Measurements from ENCODE around the gene KRTAP24-1. TPM values are rescaled to one million over a fixed set of nuclear protein-coding genes. Genes with fewer than 3 reads are reported as not detected.

The KRTAP24-1 gene
- total RNA-seq, 1 experiment from 2014 or later: not detected

DNA sequence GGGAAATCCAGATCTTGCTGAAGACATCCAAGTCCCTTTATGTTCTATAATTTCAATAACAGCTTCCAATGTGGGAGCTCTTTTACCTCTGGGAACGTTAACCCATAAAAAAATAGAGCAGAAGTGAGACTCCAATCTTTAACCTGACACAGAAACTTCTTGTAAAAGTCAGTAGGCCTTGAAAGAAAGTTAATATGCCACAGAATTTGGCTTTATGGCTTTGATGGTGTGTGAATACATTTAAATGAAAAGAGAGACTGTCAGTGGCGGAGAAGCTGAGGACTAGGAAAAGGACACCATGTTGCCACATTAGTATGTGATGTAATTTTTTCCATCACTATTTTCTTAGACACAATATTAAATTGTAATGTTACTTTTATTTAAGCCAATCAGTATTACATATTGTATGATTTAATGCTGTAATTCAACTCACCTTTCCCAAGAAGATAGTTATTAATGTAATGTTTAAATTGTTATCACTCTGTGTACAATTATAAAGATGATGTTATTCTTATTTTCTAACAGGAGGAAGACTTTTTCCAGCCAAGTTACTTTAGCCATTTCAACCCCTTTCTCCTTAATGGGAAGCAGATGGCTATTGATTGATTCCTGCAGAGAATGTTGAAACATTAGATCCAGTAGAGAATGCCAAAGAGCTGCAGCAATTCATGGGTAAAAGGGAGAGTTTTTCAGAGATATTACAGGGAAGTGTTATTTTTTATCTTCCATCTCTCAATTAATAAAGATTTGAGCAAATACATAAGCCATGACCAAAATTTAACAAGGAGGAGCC lies 49.3 kb downstream of the KRTAP24-1 start:
- no peaks in the 10 kb centered on the region for H3K27me3 ChIP-seq (ENCODE audit: low read length)
- H3K9me2 ChIP-seq (replicated peaks; ENCODE audit: low read length): no peaks in the 10 kb centered on the region
- no peaks in the 10 kb centered on the region for H3K9me3 ChIP-seq (ENCODE audit: low read length)
- no peaks in the 10 kb centered on the region for H4K20me1 ChIP-seq (ENCODE audit: low read length)
- H3K4me1 ChIP-seq (ENCODE audit: insufficient read depth, low read length): peaks cover 23% of the 10 kb centered on the region
- H3K27ac ChIP-seq (ENCODE audit: low read length): no peak overlapping the region
- H3K36me3 ChIP-seq (ENCODE audit: low read depth, low read length): no peaks in the 10 kb centered on the region
- DNase-seq (no peak), ATAC-seq (no peak)
- no peak overlapping the region for H3K4me3 ChIP-seq (ENCODE audit: low read length)
- no peak overlapping the region for H3K9ac ChIP-seq (ENCODE audit: low read length)
- ChIA-PET CTCF (no interaction called here), POLR2A (ENCODE audit: unreplicated experiment) (no interaction called here)
- intact Hi-C loops (cut with micrococcal nuclease): no loop called here
- TF ChIP-seq EZH2 (IDR thresholded peaks at IDR 0.05; ENCODE audit: low read length, unreplicated experiment) (no peak), EZH2phosphoT487 (IDR thresholded peaks at IDR 0.05; ENCODE audit: borderline replicate concordance, low read length) (no peak)
- TF ChIP-seq, protein P1, sequence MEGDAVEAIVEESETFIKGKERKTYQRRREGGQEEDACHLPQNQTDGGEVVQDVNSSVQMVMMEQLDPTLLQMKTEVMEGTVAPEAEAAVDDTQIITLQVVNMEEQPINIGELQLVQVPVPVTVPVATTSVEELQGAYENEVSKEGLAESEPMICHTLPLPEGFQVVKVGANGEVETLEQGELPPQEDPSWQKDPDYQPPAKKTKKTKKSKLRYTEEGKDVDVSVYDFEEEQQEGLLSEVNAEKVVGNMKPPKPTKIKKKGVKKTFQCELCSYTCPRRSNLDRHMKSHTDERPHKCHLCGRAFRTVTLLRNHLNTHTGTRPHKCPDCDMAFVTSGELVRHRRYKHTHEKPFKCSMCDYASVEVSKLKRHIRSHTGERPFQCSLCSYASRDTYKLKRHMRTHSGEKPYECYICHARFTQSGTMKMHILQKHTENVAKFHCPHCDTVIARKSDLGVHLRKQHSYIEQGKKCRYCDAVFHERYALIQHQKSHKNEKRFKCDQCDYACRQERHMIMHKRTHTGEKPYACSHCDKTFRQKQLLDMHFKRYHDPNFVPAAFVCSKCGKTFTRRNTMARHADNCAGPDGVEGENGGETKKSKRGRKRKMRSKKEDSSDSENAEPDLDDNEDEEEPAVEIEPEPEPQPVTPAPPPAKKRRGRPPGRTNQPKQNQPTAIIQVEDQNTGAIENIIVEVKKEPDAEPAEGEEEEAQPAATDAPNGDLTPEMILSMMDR (conservative IDR thresholded peaks at IDR 0.05; ENCODE audit: low read depth, low read length): no peak
- no peak overlapping the region for H3K4me2 ChIP-seq (ENCODE audit: low read length)
- H2AFZ ChIP-seq (ENCODE audit: low read length): no peak overlapping the region
- no TSS peak for BruUV-seq (replicated peaks)
- no peaks in the 10 kb centered on the region for H3F3A ChIP-seq (ENCODE audit: low read length, unreplicated experiment)
- no peaks in the 10 kb centered on the region for H3K79me2 ChIP-seq (ENCODE audit: low read length)

DNA sequence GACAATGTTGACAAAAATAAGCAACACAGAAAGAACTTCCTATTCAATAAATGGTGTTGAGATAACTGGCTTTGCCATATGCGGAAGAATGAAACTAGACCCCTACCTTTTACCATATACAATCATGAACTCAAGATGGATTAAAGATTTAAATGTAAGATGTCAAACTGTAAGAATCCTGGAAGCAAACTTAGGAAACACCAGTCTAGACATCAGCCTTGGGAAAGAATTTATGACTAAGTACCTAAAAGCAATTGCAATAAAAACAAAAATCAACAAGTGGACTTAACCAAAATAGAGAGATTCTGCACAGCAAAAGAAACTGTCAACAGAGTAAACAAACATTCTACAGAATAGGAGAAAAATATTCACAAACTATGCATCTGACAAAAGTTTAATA lies 50.7 kb downstream of the KRTAP24-1 start:
- no peak overlapping the region for H3K4me2 ChIP-seq (ENCODE audit: low read length)
- ATAC-seq (no peak), DNase-seq (no peak)
- H3K4me3 ChIP-seq (ENCODE audit: low read length): no peak overlapping the region
- H3K9me2 ChIP-seq (replicated peaks; ENCODE audit: low read length): no peaks in the 10 kb centered on the region
- BruUV-seq (replicated peaks): no TSS peak
- H3K27ac ChIP-seq (ENCODE audit: low read length): no peak overlapping the region
- peaks cover 4% of the 10 kb centered on the region for H3F3A ChIP-seq (ENCODE audit: low read length, unreplicated experiment)
- no peak overlapping the region for H3K9ac ChIP-seq (ENCODE audit: low read length)
- peaks cover 33% of the 10 kb centered on the region for H3K4me1 ChIP-seq (ENCODE audit: insufficient read depth, low read length)
- H3K9me3 ChIP-seq (ENCODE audit: low read length): no peaks in the 10 kb centered on the region
- TF ChIP-seq EZH2phosphoT487 (IDR thresholded peaks at IDR 0.05; ENCODE audit: borderline replicate concordance, low read length) (no peak), EZH2 (IDR thresholded peaks at IDR 0.05; ENCODE audit: low read length, unreplicated experiment) (no peak)
- TF ChIP-seq, protein P1 (conservative IDR thresholded peaks at IDR 0.05; ENCODE audit: low read depth, low read length): no peak
- H3K79me2 ChIP-seq (ENCODE audit: low read length): no peaks in the 10 kb centered on the region
- no peak overlapping the region for H2AFZ ChIP-seq (ENCODE audit: low read length)
- intact Hi-C loops (cut with micrococcal nuclease): no loop called here
- ChIA-PET CTCF (no interaction called here), POLR2A (ENCODE audit: unreplicated experiment) (no interaction called here)
- H3K36me3 ChIP-seq (ENCODE audit: low read depth, low read length): no peaks in the 10 kb centered on the region
- H4K20me1 ChIP-seq (ENCODE audit: low read length): no peaks in the 10 kb centered on the region
- no peaks in the 10 kb centered on the region for H3K27me3 ChIP-seq (ENCODE audit: low read length)

Other genes starting within 250 kb of the KRTAP24-1 start
- gene CLDN17, start 116.1 kb downstream of the KRTAP24-1 start, total RNA-seq (2014; rRNA removed): not detected in 2 replicates
- gene CLDN8, start 66.9 kb downstream of the KRTAP24-1 start, total RNA-seq (2014; rRNA removed): 0.46 and 1.5 TPM in 2 replicates
- gene KRTAP25-1, start 6.6 kb upstream of the KRTAP24-1 start, total RNA-seq (2014; rRNA removed): not detected in 2 replicates
- gene KRTAP26-1, start 37.4 kb upstream of the KRTAP24-1 start, total RNA-seq (2014; rRNA removed): not detected in 2 replicates
- not detected in 2 replicates for gene KRTAP27-1, start 54.7 kb upstream of the KRTAP24-1 start, total RNA-seq (2014; rRNA removed)
- gene KRTAP23-1, start 65.7 kb upstream of the KRTAP24-1 start, total RNA-seq (2014; rRNA removed): not detected in 2 replicates
- not detected in 2 replicates for gene KRTAP13-2, start 89.3 kb upstream of the KRTAP24-1 start, total RNA-seq (2014; rRNA removed)
- gene KRTAP13-1, start 113.1 kb upstream of the KRTAP24-1 start, total RNA-seq (2014; rRNA removed): not detected in 2 replicates
- not detected in 2 replicates for gene KRTAP13-3, start 143.0 kb upstream of the KRTAP24-1 start, total RNA-seq (2014; rRNA removed)
- gene KRTAP13-4, start 147.3 kb upstream of the KRTAP24-1 start, total RNA-seq (2014; rRNA removed): not detected in 2 replicates
- not detected in 2 replicates for gene KRTAP15-1, start 157.3 kb upstream of the KRTAP24-1 start, total RNA-seq (2014; rRNA removed)
- not detected in 2 replicates for gene KRTAP19-1, start 197.4 kb upstream of the KRTAP24-1 start, total RNA-seq (2014; rRNA removed)
- not detected in 2 replicates for gene KRTAP19-2, start 204.5 kb upstream of the KRTAP24-1 start, total RNA-seq (2014; rRNA removed)
- gene KRTAP19-3, start 209.1 kb upstream of the KRTAP24-1 start, total RNA-seq (2014; rRNA removed): not detected in 2 replicates
- not detected in 2 replicates for gene KRTAP19-4, start 214.2 kb upstream of the KRTAP24-1 start, total RNA-seq (2014; rRNA removed)
- not detected in 2 replicates for gene KRTAP19-5, start 219.2 kb upstream of the KRTAP24-1 start, total RNA-seq (2014; rRNA removed)

All from PC-3 (cell line).